GM12875 (cell line): Measurements from ENCODE around the gene PML.

Experiments used
- H3K4me3 ChIP-seq: one replicate; pipeline ENCODE4 v1.5.1; 2011; ENCODE audit warnings: low read depth, low read length, control low read depth
- TF ChIP-seq, protein P1 (sequence below): IDR thresholded peaks from 2 replicates; pipeline ENCODE4 v1.5.1; 2011; ENCODE audit warnings: low read depth, mild to moderate bottlenecking, control low read depth, inconsistent platforms, low read length, moderate library complexity, borderline replicate concordance; ENCODE audit not compliant: insufficient read depth

PML gene

DNA sequence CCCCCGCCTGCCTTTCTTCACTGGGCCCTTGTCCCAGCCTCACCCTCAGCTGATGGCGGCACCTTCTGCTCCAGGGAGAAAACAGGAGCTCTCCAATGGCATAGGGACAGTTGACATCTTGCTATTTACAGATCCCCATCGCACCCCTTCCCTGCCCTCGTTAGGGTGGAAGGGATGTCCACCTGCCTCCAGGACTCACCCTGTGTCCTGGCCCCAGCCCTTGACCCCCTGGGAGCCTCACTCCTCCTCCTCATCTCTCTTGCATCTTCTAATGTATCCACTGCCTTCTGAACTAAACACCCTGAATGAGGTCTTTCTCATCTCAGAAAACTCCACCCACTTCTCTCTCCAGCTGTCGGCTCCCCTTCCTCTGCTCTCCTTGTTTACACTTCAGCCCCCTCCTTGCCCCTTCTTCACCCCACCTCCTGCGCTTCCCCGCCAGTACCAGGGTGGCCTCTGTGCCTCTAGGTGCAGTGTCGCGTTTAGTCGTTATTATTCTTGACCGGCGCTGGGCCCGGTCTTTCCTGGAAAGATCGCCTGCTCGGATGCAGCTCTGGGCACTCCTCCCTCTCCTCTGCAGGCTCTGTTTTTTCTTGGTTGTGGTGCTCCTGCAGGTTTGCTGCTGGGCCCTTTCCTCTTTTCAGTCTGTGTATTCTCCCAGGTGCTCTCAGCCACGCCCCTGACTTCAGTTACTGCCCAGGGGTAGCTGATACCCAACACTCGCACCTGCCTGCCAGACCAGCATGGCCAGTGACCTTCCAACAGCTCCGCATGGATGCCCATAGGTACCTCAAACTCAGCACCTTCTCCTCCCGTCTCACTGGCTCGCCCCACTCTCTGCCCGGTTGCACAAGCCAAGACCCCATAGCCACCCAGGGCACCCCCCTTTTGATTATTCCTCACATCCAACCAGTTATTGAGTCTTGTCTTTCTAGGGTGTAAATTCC lies 42.9 kb downstream of the PML start:
- TF ChIP-seq, protein P1, sequence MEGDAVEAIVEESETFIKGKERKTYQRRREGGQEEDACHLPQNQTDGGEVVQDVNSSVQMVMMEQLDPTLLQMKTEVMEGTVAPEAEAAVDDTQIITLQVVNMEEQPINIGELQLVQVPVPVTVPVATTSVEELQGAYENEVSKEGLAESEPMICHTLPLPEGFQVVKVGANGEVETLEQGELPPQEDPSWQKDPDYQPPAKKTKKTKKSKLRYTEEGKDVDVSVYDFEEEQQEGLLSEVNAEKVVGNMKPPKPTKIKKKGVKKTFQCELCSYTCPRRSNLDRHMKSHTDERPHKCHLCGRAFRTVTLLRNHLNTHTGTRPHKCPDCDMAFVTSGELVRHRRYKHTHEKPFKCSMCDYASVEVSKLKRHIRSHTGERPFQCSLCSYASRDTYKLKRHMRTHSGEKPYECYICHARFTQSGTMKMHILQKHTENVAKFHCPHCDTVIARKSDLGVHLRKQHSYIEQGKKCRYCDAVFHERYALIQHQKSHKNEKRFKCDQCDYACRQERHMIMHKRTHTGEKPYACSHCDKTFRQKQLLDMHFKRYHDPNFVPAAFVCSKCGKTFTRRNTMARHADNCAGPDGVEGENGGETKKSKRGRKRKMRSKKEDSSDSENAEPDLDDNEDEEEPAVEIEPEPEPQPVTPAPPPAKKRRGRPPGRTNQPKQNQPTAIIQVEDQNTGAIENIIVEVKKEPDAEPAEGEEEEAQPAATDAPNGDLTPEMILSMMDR: no peak
- H3K4me3 ChIP-seq: no peak overlapping the region

DNA sequence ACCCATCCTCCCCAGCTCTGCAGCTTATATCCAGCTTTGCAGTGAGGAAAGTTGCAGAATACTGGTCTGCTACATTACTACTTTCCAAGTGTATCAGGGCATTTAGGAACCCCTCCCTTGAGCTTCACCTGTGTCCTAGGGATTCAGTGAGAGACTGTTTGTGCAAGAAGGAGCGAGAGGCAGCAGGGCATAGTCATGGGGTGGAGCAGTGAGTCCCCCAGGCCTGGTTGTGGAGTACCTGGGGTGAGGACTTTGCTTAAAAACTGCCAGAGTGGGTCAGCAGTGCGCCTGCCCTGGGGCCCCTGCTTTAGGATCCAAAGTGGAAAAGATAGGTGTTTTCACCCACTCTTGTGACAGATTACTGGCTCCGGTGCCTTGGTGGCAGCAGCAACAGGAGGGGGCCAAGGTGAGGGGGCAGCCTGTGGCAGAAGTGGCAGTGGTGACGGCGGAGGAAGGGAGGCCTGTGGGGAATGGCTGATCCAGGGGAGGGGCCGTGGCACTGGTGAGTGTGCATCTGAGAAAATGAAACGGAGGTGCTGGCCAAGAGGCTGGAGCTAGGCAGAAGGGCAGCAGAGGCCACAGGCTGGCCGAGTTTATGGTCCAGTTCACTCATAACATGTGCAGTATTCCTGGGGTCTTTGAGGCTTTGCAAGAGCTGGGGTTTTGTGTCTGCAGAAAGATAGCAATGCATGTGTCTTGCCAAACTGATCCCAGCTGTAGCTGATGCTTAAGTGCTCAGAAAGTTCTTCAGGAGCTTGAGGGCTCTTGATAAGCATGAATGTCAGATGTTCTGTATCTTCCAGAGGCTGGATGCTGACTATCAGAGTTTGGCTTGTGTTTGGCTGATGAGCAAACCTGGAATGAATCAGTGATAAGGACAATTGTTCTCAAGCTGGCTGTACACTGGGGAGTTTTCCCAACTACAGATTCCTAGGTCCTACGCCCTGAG lies 44.5 kb downstream of the PML start:
- TF ChIP-seq, protein P1: no peak
- no peak overlapping the region for H3K4me3 ChIP-seq

DNA sequence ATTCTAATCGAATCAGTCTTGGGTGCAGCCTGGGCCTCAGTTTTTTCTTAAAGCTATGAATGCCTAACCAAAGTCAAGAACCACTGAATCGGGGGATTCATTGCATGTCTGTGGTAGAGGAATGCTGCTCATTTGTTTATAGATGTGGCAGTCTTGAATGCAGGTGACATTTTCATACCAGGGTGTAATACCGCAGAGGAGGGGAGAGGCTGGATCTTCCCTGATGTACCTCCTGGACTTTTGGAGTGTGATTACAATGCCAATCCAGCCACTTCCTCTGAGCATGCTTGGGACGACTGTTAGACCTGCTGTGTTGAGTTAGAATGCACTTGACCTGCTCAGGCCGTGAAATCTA lies 45.1 kb downstream of the PML start:
- TF ChIP-seq, protein P1: no peak
- no peak overlapping the region for H3K4me3 ChIP-seq

DNA sequence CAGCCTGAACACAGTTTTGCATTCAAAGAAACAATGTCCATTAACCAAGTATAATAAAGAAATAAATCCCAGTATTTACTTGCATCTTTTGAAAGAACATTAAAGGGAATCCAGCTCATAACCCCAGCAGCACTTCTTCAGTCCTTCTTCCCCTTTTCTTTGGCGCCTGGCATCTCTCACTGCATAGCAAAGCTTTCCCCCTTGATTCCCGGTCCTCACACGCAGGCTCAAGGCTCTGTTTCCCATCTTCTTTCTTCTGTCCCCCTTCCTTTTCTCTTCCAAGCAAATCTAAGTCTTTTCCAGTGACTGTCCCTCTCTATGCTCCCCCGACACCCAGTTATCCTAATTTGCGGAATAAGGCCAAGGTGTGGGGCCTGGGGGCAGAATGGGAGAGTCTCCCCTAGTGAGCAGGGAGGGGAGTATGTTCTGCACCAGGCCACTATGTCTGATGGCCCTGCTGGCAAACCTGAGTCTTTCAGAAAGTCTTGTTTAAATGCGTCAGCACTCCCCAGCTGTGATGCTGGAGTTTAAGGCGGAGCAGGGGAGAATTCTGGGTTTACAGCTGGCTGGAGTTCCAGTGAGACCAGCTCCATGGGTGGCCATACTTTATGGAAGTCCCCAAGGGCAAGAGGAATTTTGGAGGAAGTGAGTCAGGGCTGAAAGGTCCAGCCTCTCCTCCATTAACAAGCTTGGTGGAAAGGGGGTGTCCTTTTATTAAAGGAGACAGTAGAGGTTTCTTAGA lies 45.8 kb downstream of the PML start:
- no peak overlapping the region for H3K4me3 ChIP-seq
- TF ChIP-seq, protein P1: no peak

DNA sequence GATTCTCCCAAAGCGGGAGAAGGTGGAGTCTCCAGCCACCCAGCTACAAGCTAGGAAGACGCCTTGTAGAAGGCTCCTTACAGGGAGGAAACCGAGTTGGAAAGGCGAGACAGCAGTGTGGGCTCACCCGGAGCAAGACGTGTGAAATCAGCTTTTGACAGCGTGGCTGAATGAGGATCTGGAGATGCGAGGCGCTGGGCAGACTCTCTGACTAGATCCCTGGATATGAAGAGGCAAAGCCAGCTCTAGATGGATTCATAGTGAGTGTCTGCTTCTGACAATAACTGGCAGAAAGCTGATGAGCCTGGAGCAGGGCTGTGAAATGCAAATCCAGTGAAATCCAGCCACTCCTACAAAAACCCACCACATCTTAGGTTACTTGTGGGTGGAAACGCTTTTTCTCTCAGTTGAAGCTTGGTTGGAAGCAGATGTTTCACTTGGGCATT lies 46.8 kb downstream of the PML start:
- TF ChIP-seq, protein P1: no peak
- no peak overlapping the region for H3K4me3 ChIP-seq

DNA sequence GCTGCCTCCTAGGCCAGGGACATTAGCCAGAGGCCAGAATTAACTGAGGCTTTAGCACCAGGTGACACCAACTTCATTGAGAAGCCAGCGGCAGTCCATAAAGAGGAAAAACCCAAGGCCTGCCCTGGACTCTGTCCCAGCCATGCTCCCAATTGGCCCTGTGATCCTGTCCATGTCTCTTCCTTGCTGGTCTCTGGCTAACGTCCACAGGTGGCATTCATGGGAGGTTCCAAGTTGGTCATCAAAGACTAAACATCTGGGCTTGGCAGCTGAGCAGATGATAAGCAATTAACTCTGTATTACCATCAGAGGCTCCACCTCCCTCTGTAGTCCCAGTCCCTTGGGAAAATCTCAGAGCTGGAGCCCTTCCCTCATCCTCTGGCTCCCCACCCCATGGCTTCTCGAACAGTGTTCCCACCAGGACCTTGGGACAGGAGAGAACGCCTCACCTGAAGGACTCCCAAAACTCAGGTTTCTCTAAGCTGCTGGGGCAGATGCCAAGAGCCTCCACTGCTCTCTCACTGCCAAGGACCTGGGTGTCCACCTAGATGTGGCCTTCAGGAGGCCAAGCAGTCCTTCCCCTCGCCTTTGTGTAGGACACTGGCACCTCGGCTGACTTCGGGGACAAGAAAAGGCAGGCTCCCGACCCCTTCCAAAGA lies 47.4 kb downstream of the PML start:
- TF ChIP-seq, protein P1: no peak
- no peak overlapping the region for H3K4me3 ChIP-seq
